Left hindlimb (tissue), 1 donor: Measurements from ENCODE around the gene CDS1.
"Not testable (repeated sequence)": the region's sequence is repeated elsewhere in the genome, so short reads cannot be mapped to it uniquely, and the experiment has no call there.

Experiments used
- DNase-seq: peaks from one replicate; pipeline ENCODE4 v3.0.0-alpha.2; 2018

CDS1 gene

DNA sequence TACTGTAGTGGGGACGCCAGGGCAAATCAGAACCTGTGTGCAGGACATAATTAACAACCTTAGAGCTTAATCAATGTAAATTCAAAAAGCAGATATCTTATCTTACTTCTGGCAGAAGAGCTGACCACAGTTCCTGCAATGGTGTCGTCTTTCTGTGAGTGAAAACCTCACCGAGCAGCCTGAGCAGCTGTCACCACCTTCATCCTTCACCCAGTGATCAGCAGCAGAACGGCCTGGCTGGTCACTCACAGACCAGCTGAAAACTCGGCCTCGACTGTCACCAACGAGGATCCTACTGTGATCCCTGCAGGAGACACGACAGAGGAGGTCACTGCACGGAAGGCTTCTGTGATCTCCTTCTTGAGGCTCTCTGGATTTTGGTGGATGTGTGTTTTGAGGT is 94.2 kb downstream of the CDS1 start:
- no peak for DNase-seq

DNA sequence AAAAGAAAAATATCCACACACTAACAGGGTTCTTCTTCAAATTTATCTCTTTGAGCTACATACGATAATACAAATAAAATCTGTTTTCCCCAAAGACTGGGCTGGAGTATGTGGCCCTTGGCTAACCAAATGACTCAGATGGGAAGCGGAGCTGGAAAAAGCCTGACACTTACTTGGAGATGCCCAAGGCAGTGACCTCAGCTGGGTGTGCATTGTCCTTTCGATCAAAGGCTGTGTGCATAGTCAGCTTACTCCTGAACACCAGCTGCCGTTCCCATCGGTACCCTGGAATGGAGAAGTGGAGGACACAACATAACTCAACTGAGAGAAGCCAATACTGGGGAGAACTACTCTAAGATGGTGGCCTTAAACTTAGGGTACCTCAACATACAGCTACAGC is 95.1 kb downstream of the CDS1 start:
- no peak for DNase-seq

DNA sequence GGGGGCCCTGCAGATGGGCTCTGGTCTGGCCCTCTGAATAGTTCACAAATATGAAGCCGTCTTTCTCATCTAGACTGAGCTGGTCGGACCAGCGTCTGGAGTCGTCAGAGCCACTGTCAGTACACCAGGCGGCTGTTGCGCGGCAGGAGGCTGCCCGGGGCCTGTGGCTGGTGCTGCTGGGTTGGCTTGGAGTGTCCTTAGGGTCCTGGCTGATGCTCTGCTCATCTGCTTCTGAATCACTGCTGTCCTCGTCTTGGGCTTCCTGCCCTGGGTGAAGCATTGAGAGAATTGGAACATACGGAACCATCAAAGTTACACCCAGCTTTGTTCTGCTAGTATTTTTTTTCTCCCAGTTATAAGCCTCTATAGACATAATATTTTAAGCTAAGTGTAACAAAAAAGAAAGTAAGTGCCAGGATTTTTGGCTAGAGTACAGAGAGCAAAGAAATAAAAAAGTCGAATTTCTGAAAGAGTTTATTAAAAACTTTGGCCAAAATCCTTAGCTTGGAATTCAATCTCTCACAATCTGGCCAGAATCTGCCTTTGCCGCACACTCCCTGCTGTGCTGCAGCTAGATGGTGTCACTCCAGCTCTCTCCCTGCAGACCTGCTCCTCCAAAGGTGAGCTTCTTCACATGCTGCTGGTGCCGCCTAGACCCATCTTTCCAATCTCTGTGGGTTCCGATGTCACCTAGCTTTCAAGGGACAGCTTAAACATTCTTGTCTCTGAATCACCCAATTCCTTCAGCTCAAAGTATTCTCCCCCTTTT is 96.2 kb downstream of the CDS1 start:
- DNase-seq, result no peak

DNA sequence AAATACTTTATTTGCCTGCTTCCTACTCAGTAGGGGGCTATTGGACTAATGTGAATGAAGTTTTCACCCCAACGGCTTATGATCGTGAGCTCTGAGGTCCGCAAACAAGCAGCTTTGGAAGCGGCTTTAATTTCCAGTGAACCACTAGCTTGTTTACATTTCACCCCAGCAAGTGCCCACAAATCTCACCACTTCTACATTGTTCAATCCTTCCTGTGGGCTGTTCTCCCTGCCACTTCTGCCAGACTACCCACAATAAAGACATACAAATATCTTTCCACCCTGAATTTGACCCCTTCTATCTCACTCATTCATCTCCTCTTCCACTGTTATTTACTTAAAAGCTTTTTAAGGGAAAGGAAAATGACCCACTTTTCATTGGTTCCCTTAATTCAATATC is 98.0 kb downstream of the CDS1 start:
- DNase-seq, result no peak

DNA sequence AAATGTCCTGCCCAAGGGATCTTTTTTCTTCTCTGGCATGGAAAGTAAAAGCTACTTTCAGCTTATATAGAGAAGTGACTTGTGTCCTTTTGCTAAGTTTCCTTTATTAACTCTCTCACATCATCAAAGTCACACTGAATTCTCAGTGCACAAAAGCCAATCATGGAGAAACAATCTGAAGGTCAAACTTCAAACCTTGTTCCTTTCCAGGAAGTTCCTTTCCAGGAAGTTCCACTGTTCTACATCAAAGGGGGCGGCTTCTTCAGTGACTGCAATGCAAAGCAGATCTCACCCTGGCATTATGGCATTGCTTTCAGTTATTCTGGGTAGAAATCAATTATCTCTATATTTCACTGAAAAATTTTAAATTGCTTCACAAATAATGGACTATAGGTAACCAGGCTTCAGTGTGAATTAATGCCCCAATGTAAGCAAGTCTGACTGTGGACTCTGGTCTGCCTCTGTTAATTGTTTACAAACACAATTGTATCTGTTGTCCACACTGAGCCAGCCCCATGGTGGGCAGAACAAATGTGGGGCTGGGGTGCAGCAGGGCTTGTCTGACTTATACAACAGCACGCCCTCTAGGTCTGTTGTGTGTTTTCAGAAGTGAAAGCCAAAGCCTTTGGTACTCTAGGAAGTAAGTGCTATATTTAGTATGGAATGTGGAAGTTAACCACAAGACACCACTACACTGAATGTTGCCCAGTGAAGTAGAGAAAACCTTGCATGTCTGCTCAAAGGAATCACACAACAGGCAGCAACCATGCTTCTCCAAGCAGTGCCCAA is 98.8 kb downstream of the CDS1 start:
- DNase-seq, result no peak

DNA sequence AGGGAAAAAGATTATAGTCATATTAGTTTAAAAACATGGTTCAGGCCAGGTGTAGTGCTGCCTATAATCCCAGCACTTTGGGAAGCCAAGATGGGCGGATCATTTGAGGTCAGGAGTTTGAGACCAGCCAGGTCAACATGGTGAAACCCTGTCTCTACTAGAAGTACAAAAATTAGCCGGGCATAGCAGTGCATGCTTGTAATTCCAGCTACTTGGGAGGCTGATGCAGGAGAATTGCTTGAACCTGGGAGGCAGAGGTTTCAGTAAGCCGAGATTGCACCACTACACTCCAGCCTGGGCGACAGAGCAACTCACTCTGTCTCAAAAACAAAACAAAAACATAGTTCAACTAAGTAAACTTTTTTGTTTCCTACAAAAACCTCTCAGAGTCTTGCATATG is 99.7 kb downstream of the CDS1 start:
- DNase-seq, result not testable (repeated sequence)

DNA sequence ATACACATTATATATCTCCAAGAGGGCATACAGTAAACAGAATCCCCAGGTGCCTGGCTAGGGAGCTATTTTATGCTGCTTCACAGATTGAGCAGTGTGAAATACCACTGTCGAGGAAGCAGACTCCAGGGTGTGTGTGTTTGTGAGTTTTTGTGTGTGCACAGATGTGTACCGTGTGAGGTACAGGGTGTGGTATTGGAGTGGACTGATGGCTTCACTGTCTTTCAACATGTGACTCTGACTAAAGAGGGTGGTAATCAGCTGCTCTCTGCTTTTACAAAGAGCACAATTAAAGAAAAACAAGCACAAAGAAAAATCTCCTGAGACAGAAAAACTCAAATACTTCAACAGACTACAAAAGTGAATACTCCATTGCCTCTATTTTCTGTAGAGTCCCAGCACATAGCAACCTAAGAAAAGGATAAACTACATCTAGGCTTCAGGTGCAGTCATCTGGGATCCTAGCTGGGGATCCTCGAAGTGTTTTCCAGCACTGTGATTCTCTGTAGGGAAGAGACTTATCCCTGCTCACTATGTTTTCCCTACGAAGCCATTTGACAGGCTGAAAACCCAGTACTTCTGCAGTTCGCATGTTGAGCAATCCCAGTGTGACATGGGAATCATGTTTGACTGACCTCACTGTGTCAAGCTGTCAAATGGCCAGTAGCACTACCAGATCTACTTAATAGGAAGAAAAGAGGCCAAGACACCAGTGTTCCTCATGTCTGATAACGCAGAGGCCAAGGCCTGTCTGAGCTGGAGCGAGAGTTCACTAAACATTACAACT is 100.3 kb downstream of the CDS1 start:
- no peak for DNase-seq

DNA sequence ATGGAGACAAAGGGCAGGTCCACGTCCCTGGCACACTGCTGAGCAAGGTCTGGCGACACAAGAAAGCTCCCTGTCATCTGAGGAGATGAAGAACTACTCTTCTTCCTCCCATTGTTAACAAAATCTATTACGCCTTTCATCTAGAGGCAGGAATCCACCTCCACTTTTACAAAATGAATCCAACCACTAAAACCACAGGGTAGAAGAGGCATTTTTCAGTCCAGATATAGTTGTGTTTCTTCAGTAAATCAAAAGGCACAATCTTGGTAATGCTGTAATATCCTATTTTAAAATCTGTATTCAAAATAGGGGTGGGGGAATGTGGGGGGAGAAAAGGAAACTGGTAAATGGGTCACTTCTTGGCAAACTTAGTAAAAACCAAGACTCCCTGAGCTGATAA is 101.4 kb downstream of the CDS1 start:
- DNase-seq, result no peak

DNA sequence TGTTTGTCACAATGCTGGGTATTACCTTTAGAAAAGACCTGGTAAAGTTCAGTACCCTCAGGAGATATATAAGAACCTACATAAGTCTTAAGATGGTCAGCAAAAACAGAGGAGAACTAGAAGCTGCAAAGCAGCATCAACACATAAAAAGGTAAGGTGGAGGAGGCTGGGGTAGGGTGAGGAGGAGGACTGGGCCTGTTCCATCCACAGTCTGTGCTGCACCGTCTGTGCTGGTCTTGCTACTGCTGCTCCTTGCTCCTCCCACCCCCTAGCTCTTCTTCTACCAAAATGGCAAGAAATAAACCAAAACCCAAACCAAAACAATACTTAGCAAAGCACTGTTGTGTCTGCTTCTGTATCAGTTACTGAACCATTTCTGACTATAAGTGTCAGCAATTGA is 102.2 kb downstream of the CDS1 start:
- DNase-seq, result no peak

DNA sequence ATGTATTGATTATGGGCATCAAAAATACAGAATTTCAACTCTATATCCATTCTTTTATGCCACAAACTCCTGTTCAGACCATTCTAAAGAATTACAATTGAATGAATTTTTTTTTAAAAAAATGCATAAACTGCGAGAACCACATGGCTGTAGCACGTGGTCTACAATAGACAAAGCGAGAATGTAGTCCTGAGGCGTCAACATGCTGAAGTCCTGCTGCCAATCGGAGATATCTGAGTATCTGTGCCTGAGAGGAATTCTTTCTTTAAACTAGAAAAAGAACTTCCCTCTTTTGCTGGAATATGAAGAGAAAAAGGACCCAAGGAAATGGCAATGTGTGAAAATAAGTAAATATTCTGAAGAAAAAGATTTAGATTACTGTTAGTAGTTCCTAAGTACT is 105.7 kb downstream of the CDS1 start:
- no peak for DNase-seq

DNA sequence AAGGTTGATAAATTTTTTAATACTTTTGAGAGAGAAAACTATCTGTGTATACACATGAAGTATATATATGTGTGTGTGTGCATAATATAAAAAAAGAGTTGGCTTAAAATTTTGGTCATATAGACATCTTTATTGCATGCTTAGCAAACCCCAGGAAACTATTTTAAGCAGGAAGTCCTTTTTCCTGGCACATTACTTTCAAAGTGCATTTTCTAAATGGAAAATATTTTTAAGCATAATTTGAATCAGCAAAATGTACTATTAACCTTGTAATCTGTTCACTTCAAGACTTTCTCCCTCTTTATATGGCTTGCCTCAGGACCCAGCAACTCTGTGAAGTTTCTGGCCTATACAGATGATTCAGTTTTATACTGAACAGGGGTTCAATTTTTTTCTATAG is 106.3 kb downstream of the CDS1 start:
- DNase-seq, result no peak

DNA sequence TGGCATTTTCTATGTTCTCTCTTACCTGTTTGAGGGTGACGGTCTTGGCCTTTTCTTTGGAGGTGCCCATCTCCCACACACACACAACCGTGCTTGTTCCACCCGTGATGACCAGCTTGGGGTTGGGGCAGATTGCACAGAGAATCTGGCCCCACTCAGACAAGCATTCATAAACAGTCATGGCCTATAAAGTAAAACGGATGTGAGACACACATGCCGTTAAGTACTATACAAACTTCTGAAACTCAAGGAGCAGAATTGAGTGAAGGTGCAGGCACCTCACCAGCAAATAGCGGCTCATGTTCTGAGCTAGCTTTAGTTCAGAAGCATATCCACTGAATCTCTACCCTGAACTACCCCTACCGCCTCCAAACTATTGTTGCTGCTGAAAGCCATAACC is 107.6 kb downstream of the CDS1 start:
- DNase-seq, result no peak

DNA sequence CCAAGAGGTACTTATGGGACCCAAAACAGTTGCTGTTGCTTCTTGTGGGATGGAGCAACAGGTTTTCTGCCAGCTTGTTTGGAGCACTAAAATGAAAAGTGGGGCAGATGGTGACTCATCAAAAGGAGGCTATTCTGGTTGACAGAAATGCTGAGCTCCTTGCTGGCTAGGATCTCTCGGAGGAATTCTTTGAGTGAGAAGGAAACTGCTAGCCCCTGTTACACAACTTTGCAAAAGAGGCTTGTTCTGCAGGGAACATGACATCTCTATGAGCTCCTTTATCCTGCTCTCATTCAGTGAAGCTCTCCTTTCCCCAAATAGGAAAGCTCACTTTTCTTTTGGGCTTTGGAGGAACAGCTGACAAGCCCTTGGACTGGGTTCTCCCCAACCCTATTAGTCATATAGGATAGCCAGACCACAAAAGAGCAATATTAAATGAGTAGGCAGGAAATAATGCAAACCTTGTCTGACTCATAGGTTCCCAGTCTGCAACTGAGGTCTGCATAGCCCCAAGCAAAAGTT is 108.3 kb downstream of the CDS1 start:
- DNase-seq, result no peak

DNA sequence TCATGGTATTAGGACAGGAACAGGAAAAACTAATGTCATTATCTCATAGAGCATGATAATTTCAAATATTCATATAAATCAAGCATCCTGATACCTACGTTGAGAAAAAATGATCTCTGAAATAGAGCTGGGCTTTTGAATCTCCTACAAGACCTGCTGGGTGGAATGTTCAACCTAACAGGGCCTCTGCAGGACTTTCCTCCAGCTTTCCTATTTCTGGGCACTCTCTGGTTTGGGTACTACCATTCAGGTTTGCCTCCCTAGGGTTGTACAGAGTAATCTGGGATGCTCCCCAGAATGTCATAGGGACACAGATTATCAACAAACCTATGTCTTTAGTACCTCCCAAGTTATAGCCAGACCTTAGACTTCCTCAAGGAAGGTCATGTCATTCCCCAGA is 108.9 kb downstream of the CDS1 start:
- DNase-seq, result no peak

DNA sequence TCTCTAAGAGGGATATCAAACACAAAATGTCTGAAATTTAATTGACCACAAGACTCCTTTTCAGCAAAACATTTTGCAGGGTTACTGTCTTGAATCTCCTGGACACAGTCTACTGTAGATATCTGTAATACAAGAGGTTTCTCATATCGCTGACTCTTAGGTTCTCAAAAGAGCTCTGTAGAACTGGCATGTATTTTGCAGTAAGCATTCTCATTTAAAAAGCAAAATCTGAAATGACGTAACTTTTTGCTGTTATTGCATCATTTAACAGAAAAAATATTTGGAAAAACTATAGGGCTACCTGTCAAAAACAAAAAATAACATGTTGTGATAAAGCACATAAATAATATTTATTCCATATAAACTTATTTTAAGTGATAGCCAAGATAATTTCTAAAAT is 114.2 kb downstream of the CDS1 start:
- DNase-seq, result no peak

DNA sequence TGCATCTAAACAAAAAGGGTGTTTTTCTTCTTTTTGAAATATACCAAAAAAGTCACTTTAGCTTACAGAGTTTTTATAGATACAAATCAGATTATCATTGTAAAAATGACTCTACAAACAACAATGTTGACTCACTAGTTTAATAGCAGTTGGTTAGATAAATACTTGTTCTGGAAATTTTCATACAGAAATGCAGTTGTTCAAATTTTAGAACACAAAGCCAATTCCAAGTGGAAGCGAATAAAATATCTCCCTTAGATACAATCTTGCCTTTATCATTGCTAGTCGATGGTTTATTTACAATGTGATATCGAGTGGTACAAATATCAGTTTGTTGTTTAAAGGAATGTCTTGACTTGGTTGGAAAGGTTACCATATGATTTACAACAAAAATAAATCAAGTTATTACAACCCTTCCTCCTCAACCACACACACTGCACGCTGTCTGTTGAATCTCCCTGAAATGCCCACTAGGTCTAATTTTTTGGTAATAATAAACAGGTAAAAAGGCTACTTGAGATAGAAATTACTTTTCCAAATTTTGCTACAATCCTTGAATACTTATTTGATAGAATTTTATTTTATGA is 114.8 kb downstream of the CDS1 start:
- no peak for DNase-seq

DNA sequence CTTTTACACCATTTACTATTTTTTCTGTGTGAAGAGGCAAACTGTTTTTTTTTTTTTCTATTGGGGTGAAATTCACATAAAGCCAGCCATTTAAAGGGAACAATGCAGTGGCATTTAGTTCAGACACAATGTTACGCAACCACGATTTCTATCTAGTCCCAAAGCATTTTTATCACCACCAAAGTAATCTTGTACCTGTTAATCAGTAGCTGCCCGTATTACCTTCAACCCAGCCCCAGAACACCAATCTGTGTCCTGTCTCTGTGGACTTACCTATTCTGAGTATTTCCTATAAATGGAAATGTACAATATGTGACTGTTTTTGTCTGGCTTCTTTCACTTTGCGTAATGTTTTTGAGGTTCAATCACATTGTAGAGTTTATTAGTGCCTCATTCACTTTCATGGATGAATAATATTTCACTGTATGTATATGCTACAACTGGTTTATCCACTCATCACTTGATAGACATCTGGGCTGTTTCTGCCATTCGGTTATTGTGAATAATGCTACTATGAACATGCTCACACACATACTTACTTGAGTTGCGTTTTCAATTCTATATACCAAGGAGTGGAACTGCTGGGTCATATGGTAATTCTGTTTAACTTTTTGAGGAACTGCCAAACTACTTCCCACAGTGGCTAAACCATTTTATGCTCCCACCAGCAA is 116.2 kb downstream of the CDS1 start:
- no peak for DNase-seq
